IMR-90 (cell line): ENCODE results near the gene HPS6. TPM values are rescaled to one million over a fixed set of nuclear protein-coding genes. Genes with fewer than 3 reads are reported as not detected.

Source experiments
- microRNA-seq, 2 experiments: library from miRNA; stranded (forward) in 1 of 2; unstranded in 1 of 2; fragments of 10-50 nt in 1 of 2; fragments of <30 nt in 1 of 2; gene quantifications in 1 of 2; microRNA quantifications in 1 of 2; one replicate each; pipeline versions ENCODE3 to v1.1.0; 2013 to 2020; ENCODE audit not compliant: insufficient read depth in 1 of 2, insufficient read length in 1 of 2, unreplicated experiment in 1 of 2
- polyA plus RNA-seq, 3 experiments: library from polyadenylated mRNA; depleted of rRNA; stranded (reverse); fragments of >200 nt; gene quantifications; 2 replicates each; pipeline ENCODE4 v1.2.3, GENCODE V29; 2012; ENCODE audit warnings: low replicate concordance in 1 of 3
- small RNA-seq, 5 experiments: library from RNA; depleted of rRNA; stranded (forward); fragments of <200 nt; gene quantifications; one replicate each; pipeline ENCODE3, GENCODE V24; 2012
- total RNA-seq: library from RNA; depleted of rRNA; stranded (reverse); fragments of >200 nt; gene quantifications from 2 replicates; pipeline ENCODE4 v1.2.3, GENCODE V29; 2012; rRNA removed

The HPS6 gene
- total and polyA plus RNA-seq, 2 of the 4 experiments (the other 2 are of a cell fraction), result 10.5 to 23.1 TPM

Small RNAs within 50 kb of the gene (microRNA-seq; reads per million reads assigned to microRNA genes)
- not detected for gene AL500527.1 (ENCODE audit: insufficient read depth, insufficient read length)
- gene AL500527.2 (ENCODE audit: insufficient read depth, insufficient read length), result not detected

Small RNAs within 50 kb of the gene (small RNA-seq; reads per million reads assigned to genes)
- 0 reads per million in 5 experiments for gene AL500527.1
- gene AL500527.2, result 0 reads per million in 5 experiments

Other genes with a start within 250 kb of the HPS6 start
- gene OGA, start 246.9 kb upstream of the HPS6 start, total RNA-seq, result 62.9 and 89.7 TPM in 2 replicates
- gene OGA, start 246.9 kb upstream of the HPS6 start, polyA plus RNA-seq (2012; rRNA removed), result 32.6 and 42.5 TPM in 2 replicates
- under 0.01 TPM in 1 of 2 replicates, not detected in the other for gene KCNIP2, start 221.5 kb upstream of the HPS6 start, total RNA-seq
- 0.53 and 0.87 TPM in 2 replicates for gene KCNIP2, start 221.5 kb upstream of the HPS6 start, polyA plus RNA-seq (2012; rRNA removed)
- gene ARMH3, start 9.2 kb upstream of the HPS6 start, total RNA-seq, result 13.1 and 20.6 TPM in 2 replicates
- 12.1 and 12.5 TPM in 2 replicates for gene ARMH3, start 9.2 kb upstream of the HPS6 start, polyA plus RNA-seq (2012; rRNA removed)
- gene LDB1, start 55.0 kb downstream of the HPS6 start, total RNA-seq, result 45.3 and 47.9 TPM in 2 replicates
- gene LDB1, start 55.0 kb downstream of the HPS6 start, polyA plus RNA-seq (2012; rRNA removed), result 92.4 and 100 TPM in 2 replicates
- 11.4 and 11.8 TPM in 2 replicates for gene PPRC1, start 67.7 kb downstream of the HPS6 start, total RNA-seq
- 38.7 and 40.7 TPM in 2 replicates for gene PPRC1, start 67.7 kb downstream of the HPS6 start, polyA plus RNA-seq (2012; rRNA removed)
- 43.2 and 60.5 TPM in 2 replicates for gene NOLC1, start 87.0 kb downstream of the HPS6 start, total RNA-seq
- 53.5 and 55.3 TPM in 2 replicates for gene NOLC1, start 87.0 kb downstream of the HPS6 start, polyA plus RNA-seq (2012; rRNA removed)
- 0.28 and 0.36 TPM in 2 replicates for gene ELOVL3, start 160.9 kb downstream of the HPS6 start, total RNA-seq
- 0.09 and 0.14 TPM in 2 replicates for gene ELOVL3, start 160.9 kb downstream of the HPS6 start, polyA plus RNA-seq (2012; rRNA removed)
- gene PITX3, start 176.2 kb downstream of the HPS6 start, total RNA-seq, result not detected in 2 replicates
- gene PITX3, start 176.2 kb downstream of the HPS6 start, polyA plus RNA-seq (2012; rRNA removed), result not detected in 2 replicates
- 36.4 and 38.7 TPM in 2 replicates for gene GBF1, start 180.2 kb downstream of the HPS6 start, total RNA-seq
- 38.0 and 40.1 TPM in 2 replicates for gene GBF1, start 180.2 kb downstream of the HPS6 start, polyA plus RNA-seq (2012; rRNA removed)